ENCODE measurements around the gene C19orf12. TPM values are rescaled to one million over a fixed set of nuclear protein-coding genes. Genes with fewer than 3 reads are reported as not detected.

Gene C19orf12
- total and polyA plus RNA-seq, 5 donors = 37.3 to 48.2 (median 41.3) TPM

- no peaks in the 10 kb centered on the region for H3K9me3 ChIP-seq (ENCODE audit: control insufficient read depth, low read length)
- intact Hi-C loops (cut with DNase I) = no loop called here
- DNase-seq (peak in 2 of 3 donors; percentile 56 to 74), ATAC-seq (peak; percentile 85)
- H3K4me3 ChIP-seq (ENCODE audit: low read length) = no peak overlapping the region
- 43% methylated on average over 18 of the region's 18 CpGs for WGBS
- peaks cover 9% of the 10 kb centered on the region for H3K4me1 ChIP-seq (ENCODE audit: control insufficient read depth, insufficient read depth, low read length)
- no peaks in the 10 kb centered on the region for H3K27me3 ChIP-seq (ENCODE audit: control insufficient read depth, insufficient read depth)
- H3K27ac ChIP-seq (ENCODE audit: low read length) = peak overlapping the region; percentile 1
Observed at GRCh38 chr19:29708554-29709439, 6.3 kb downstream of the C19orf12 start.

GRCh38 chr19:29706635-29707034, 8.4 kb downstream of the C19orf12 start:
- ATAC-seq = no peak
- peaks cover 6% of the 10 kb centered on the region for H3K4me1 ChIP-seq (ENCODE audit: control insufficient read depth, insufficient read depth, low read length)
- 70% methylated on average over 6 of the region's 6 CpGs for WGBS
- no peak overlapping the region for H3K27ac ChIP-seq (ENCODE audit: low read length)
- no peaks in the 10 kb centered on the region for H3K27me3 ChIP-seq (ENCODE audit: control insufficient read depth, insufficient read depth)
- H3K9me3 ChIP-seq (ENCODE audit: control insufficient read depth, low read length) = no peaks in the 10 kb centered on the region
- intact Hi-C loops (cut with DNase I) = no loop called here
- DNase-seq = no peak
- no peak overlapping the region for H3K4me3 ChIP-seq (ENCODE audit: low read length)

GRCh38 chr19:29705706-29706105, 9.4 kb downstream of the C19orf12 start:
- Histone ChIP-seq H3K27ac (ENCODE audit: low read length) (no peak overlapping the region), H3K4me1 (ENCODE audit: control insufficient read depth, insufficient read depth, low read length) (peaks cover 6% of the 10 kb centered on the region), H3K9me3 (ENCODE audit: control insufficient read depth, low read length) (no peaks in the 10 kb centered on the region), H3K27me3 (ENCODE audit: control insufficient read depth, insufficient read depth) (no peaks in the 10 kb centered on the region), H3K4me3 (ENCODE audit: low read length) (no peak overlapping the region)
- DNase-seq (no peak), ATAC-seq (no peak)
- intact Hi-C loops (cut with DNase I) = no loop called here
- 93% methylated on average over 9 of the region's 9 CpGs for WGBS

GRCh38 chr19:29704562-29705558, 10.2 kb downstream of the C19orf12 start:
- peaks cover 6% of the 10 kb centered on the region for H3K4me1 ChIP-seq (ENCODE audit: control insufficient read depth, insufficient read depth, low read length)
- no peaks in the 10 kb centered on the region for H3K9me3 ChIP-seq (ENCODE audit: control insufficient read depth, low read length)
- no peaks in the 10 kb centered on the region for H3K27me3 ChIP-seq (ENCODE audit: control insufficient read depth, insufficient read depth)
- DNase-seq = no peak
- H3K27ac ChIP-seq (ENCODE audit: low read length) = no peak overlapping the region
- no peak for ATAC-seq
- no peak overlapping the region for H3K4me3 ChIP-seq (ENCODE audit: low read length)
- 89% methylated on average over 14 of the region's 14 CpGs for WGBS
- intact Hi-C loops (cut with DNase I) = no loop called here

GRCh38 chr19:29702963-29703320, 12.1 kb downstream of the C19orf12 start:
- WGBS = 95% methylated on average over 9 of the region's 9 CpGs
- no peak for ATAC-seq
- Histone ChIP-seq H3K4me1 (ENCODE audit: control insufficient read depth, insufficient read depth, low read length) (no peaks in the 10 kb centered on the region), H3K27ac (ENCODE audit: low read length) (no peak overlapping the region), H3K4me3 (ENCODE audit: low read length) (no peak overlapping the region), H3K9me3 (ENCODE audit: control insufficient read depth, low read length) (no peaks in the 10 kb centered on the region), H3K27me3 (ENCODE audit: control insufficient read depth, insufficient read depth) (no peaks in the 10 kb centered on the region)
- intact Hi-C loops (cut with DNase I) = no loop called here
- DNase-seq = no peak

- no peak for DNase-seq
- ATAC-seq = peak in 1 of 2 donors; percentile 23
- intact Hi-C loops (cut with DNase I) = no loop called here
Observed at GRCh38 chr19:29702161-29702962, 12.7 kb downstream of the C19orf12 start.

GRCh38 chr19:29700498-29700897, 14.6 kb downstream of the C19orf12 start:
- H3K4me1 ChIP-seq (ENCODE audit: control insufficient read depth, insufficient read depth, low read length) = no peaks in the 10 kb centered on the region
- no peak overlapping the region for H3K27ac ChIP-seq (ENCODE audit: low read length)
- no peak overlapping the region for H3K4me3 ChIP-seq (ENCODE audit: low read length)
- intact Hi-C loops (cut with DNase I) = no loop called here
- H3K9me3 ChIP-seq (ENCODE audit: control insufficient read depth, low read length) = no peaks in the 10 kb centered on the region
- DNase-seq (no peak), ATAC-seq (no peak)
- H3K27me3 ChIP-seq (ENCODE audit: control insufficient read depth, insufficient read depth) = no peaks in the 10 kb centered on the region
- WGBS = 78% methylated on average over 6 of the region's 6 CpGs

More at GRCh38 chr19:29702161-29702962, 12.7 kb downstream of the C19orf12 start:
- H3K27me3 ChIP-seq (ENCODE audit: control insufficient read depth, insufficient read depth) = no peaks in the 10 kb centered on the region
- H3K9me3 ChIP-seq (ENCODE audit: control insufficient read depth, low read length) = no peaks in the 10 kb centered on the region
- no peak overlapping the region for H3K4me3 ChIP-seq (ENCODE audit: low read length)
- 89% methylated on average over 30 of the region's 30 CpGs for WGBS
- H3K27ac ChIP-seq (ENCODE audit: low read length) = no peak overlapping the region
- H3K4me1 ChIP-seq (ENCODE audit: control insufficient read depth, insufficient read depth, low read length) = no peaks in the 10 kb centered on the region

GRCh38 chr19:29699861-29700260, 15.2 kb downstream of the C19orf12 start:
- intact Hi-C loops (cut with DNase I) = loop anchor here in 1 of 4 donors (10.0 kb wide), 1 partner anchor 85 kb away; no protein-coding TSS in a partner anchor
- 71% methylated on average over 5 of the region's 5 CpGs for WGBS

GRCh38 chr19:29697523-29698261, 17.4 kb downstream of the C19orf12 start:
- H3K9me3 ChIP-seq (ENCODE audit: control insufficient read depth, low read length) = no peaks in the 10 kb centered on the region
- intact Hi-C loops (cut with DNase I) = loop anchor here in 2 of 4 donors (2.0 to 10.0 kb wide), 2 partner anchors 17 to 83 kb away; partner anchors contain the start of gene C19orf12 (in 1 of the 2)
- 74% methylated on average over 10 of the region's 10 CpGs for WGBS
- ATAC-seq (no peak), DNase-seq (no peak)
- no peak overlapping the region for H3K27ac ChIP-seq (ENCODE audit: low read length)
- no peak overlapping the region for H3K4me3 ChIP-seq (ENCODE audit: low read length)
- no peaks in the 10 kb centered on the region for H3K27me3 ChIP-seq (ENCODE audit: control insufficient read depth, insufficient read depth)
- H3K4me1 ChIP-seq (ENCODE audit: control insufficient read depth, insufficient read depth, low read length) = peaks cover 2% of the 10 kb centered on the region

More at GRCh38 chr19:29699861-29700260, 15.2 kb downstream of the C19orf12 start:
- ATAC-seq = no peak
- H3K9me3 ChIP-seq (ENCODE audit: control insufficient read depth, low read length) = no peaks in the 10 kb centered on the region
- no peak for DNase-seq
- H3K27me3 ChIP-seq (ENCODE audit: control insufficient read depth, insufficient read depth) = no peaks in the 10 kb centered on the region
- H3K4me3 ChIP-seq (ENCODE audit: low read length) = no peak overlapping the region
- no peak overlapping the region for H3K27ac ChIP-seq (ENCODE audit: low read length)
- H3K4me1 ChIP-seq (ENCODE audit: control insufficient read depth, insufficient read depth, low read length) = no peaks in the 10 kb centered on the region

GRCh38 chr19:29696565-29696846, 18.6 kb downstream of the C19orf12 start:
- ATAC-seq (no peak), DNase-seq (no peak)
- no peak overlapping the region for H3K4me3 ChIP-seq (ENCODE audit: low read length)
- intact Hi-C loops (cut with DNase I) = loop anchor here in 2 of 4 donors (2.0 to 10.0 kb wide), 2 partner anchors 18 to 82 kb away; partner anchors contain the start of gene C19orf12 (in 1 of the 2)
- no peaks in the 10 kb centered on the region for H3K9me3 ChIP-seq (ENCODE audit: control insufficient read depth, low read length)
- H3K27me3 ChIP-seq (ENCODE audit: control insufficient read depth, insufficient read depth) = no peaks in the 10 kb centered on the region
- 90% methylated on average over 2 of the region's 2 CpGs for WGBS
- H3K27ac ChIP-seq (ENCODE audit: low read length) = no peak overlapping the region
- peaks cover 2% of the 10 kb centered on the region for H3K4me1 ChIP-seq (ENCODE audit: control insufficient read depth, insufficient read depth, low read length)
